Keratinocyte (primary cell): Measurements from ENCODE around the gene CDRT4.

Source experiments
- CTCF ChIP-seq, 3 experiments: IDR thresholded peaks in 1 of 3; conservative IDR thresholded peaks in 1 of 3; optimal IDR thresholded peaks in 1 of 3; 2 replicates in 2 of 3; 3 replicates in 1 of 3; pipeline versions ENCODE3 to v1.5.1; 2011; ENCODE audit warnings: low read length in 3 of 3, mild to moderate bottlenecking in 3 of 3, moderate library complexity in 2 of 3, control low read depth in 1 of 3, inconsistent platforms in 1 of 3; ENCODE audit not compliant: insufficient read depth in 2 of 3; ENCODE audit errors: extremely low read depth in 1 of 3
- EZH2 ChIP-seq: IDR thresholded peaks from one replicate; pipeline ENCODE4 v1.6.1; 2012; ENCODE audit warnings: inconsistent platforms, mild to moderate bottlenecking, low read length, moderate library complexity

- TF ChIP-seq EZH2 (no peak), CTCF (optimal IDR thresholded peaks at IDR 0.05 in 1 of 3, IDR thresholded peaks at IDR 0.05 in 1 of 3, conservative IDR thresholded peaks at IDR 0.05 in 1 of 3; ENCODE audit: extremely low read depth in 1 of 3, insufficient read depth in 2 of 3, low read length in 3 of 3) (no peak)
Observed at GRCh38 chr17:15493693-15494035, 26.2 kb upstream of the CDRT4 start.
